Upper lobe of left lung (tissue), 6 donors: ENCODE results near the gene CAT. TPM values are rescaled to one million over a fixed set of nuclear protein-coding genes. Genes with fewer than 3 reads are reported as not detected.
A peak's percentile ranks its signal among the peaks of the same experiment; 100 is the strongest.

ENCODE experiments used
- ATAC-seq, 2 donors: fragments of 200-7000 bp; cut with Tn5 transposase; one replicate each; pipeline ENCODE4 v1.9.1; 2022; ENCODE audit warnings: mild to moderate bottlenecking in 2 of 2, moderate library complexity in 2 of 2; ENCODE audit not compliant: low FRiP score in 2 of 2
- DNase-seq, 2 donors: peaks; one replicate each; pipeline ENCODE4 v3.0.0-alpha.2; 2019 to 2020
- H3K27ac ChIP-seq, 4 donors: fragments of 200-600 bp; sonication (generic); one replicate each; pipeline ENCODE4 v1.5.1; 2016 to 2019
- H3K27me3 ChIP-seq, 4 donors: fragments of 200-600 bp; sonication (generic); one replicate each; pipeline ENCODE4 v1.5.1; 2017 to 2019
- H3K36me3 ChIP-seq, 4 donors: fragments of 200-600 bp; sonication (generic); one replicate each; pipeline ENCODE4 v1.5.1; 2016 to 2019
- H3K4me1 ChIP-seq, 4 donors: fragments of 200-600 bp; sonication (generic); one replicate each; pipeline ENCODE4 v1.5.1; 2018 to 2019
- H3K4me3 ChIP-seq, 4 donors: fragments of 200-600 bp; sonication (generic); one replicate each; pipeline ENCODE4 v1.5.1; 2017 to 2019; ENCODE audit warnings: mild to moderate bottlenecking in 2 of 4, moderate library complexity in 1 of 4
- H3K9me3 ChIP-seq, 4 donors: fragments of 200-600 bp; sonication (generic); one replicate each; pipeline ENCODE4 v1.5.1; 2018 to 2019
- EP300 ChIP-seq, 4 donors: sonication (generic); formaldehyde crosslinking; IDR thresholded peaks; one replicate each; pipeline ENCODE4 v1.5.1; 2017; ENCODE audit warnings: antibody characterized with exemption in 4 of 4, control low read depth in 2 of 4
- POLR2A ChIP-seq, 4 donors: fragments of 450-650 bp; IDR thresholded peaks; one replicate each; pipeline ENCODE4 v1.5.1; 2016 to 2017; ENCODE audit warnings: antibody characterized with exemption in 4 of 4, mild to moderate bottlenecking in 2 of 4
- POLR2AphosphoS5 ChIP-seq, 2 donors: sonication (generic); formaldehyde crosslinking; IDR thresholded peaks; one replicate each; pipeline ENCODE4 v1.5.1; 2017; ENCODE audit warnings: antibody characterized with exemption in 2 of 2
- WGBS, 2 donors: methylation state at CpG; one replicate each; pipeline ENCODE4 v1.1.5; 2017 to 2018; 5-methylcytosine and 5-hydroxymethylcytosine counted together
- total RNA-seq, 6 donors: library from RNA; depleted of rRNA in 4 of 6; stranded (reverse); fragments of >200 nt in 4 of 6; gene quantifications; one replicate each; pipeline versions ENCODE4 v1.1.0 to v1.2.1, GENCODE V29; 2016 to 2021
- TF ChIP-seq, protein P1 (sequence below), 6 experiments: fragments of 450-650 bp in 4 of 6; fragments of 200-600 bp in 2 of 6; sonication (generic) in 2 of 6; IDR thresholded peaks; one replicate each; pipeline ENCODE4 v1.5.1; 2016 to 2019; ENCODE audit warnings: antibody characterized with exemption in 6 of 6
- donor health status: DM: no; HTN: no; CAD: no; lungs with moderate emphysema.
- donor health status: DM: no; HTN: yes; CAD: no; lungs with severe emphysema.

Gene CAT
- total RNA-seq, 6 donors from 2014 or later = 133 to 380 (median 185) TPM

GRCh38 chr11:34510673-34511072 lies 71.9 kb downstream of the CAT start:
- Histone ChIP-seq H3K9me3 (no peaks in the 10 kb centered on the region), H3K27ac (peak overlapping the region in 1 of 4 donors; percentile 65), H3K4me3 (no peak overlapping the region), H3K4me1 (peaks cover 7 to 45% (median 22%) of the 10 kb centered on the region in 4 donors), H3K36me3 (no peaks in the 10 kb centered on the region), H3K27me3 (no peaks in the 10 kb centered on the region)
- ATAC-seq (no peak), DNase-seq (no peak)
- TF ChIP-seq, protein P1, sequence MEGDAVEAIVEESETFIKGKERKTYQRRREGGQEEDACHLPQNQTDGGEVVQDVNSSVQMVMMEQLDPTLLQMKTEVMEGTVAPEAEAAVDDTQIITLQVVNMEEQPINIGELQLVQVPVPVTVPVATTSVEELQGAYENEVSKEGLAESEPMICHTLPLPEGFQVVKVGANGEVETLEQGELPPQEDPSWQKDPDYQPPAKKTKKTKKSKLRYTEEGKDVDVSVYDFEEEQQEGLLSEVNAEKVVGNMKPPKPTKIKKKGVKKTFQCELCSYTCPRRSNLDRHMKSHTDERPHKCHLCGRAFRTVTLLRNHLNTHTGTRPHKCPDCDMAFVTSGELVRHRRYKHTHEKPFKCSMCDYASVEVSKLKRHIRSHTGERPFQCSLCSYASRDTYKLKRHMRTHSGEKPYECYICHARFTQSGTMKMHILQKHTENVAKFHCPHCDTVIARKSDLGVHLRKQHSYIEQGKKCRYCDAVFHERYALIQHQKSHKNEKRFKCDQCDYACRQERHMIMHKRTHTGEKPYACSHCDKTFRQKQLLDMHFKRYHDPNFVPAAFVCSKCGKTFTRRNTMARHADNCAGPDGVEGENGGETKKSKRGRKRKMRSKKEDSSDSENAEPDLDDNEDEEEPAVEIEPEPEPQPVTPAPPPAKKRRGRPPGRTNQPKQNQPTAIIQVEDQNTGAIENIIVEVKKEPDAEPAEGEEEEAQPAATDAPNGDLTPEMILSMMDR (IDR thresholded peaks at IDR 0.05) = no peak
- no peak for TF ChIP-seq EP300 (IDR thresholded peaks at IDR 0.05)
- no peak for TF ChIP-seq POLR2A (IDR thresholded peaks at IDR 0.05)
- TF ChIP-seq POLR2AphosphoS5 (IDR thresholded peaks at IDR 0.05) = no peak
- 87 to 97% methylated on average over 2 of the region's 2 CpGs for WGBS, 2 donors

DNA sequence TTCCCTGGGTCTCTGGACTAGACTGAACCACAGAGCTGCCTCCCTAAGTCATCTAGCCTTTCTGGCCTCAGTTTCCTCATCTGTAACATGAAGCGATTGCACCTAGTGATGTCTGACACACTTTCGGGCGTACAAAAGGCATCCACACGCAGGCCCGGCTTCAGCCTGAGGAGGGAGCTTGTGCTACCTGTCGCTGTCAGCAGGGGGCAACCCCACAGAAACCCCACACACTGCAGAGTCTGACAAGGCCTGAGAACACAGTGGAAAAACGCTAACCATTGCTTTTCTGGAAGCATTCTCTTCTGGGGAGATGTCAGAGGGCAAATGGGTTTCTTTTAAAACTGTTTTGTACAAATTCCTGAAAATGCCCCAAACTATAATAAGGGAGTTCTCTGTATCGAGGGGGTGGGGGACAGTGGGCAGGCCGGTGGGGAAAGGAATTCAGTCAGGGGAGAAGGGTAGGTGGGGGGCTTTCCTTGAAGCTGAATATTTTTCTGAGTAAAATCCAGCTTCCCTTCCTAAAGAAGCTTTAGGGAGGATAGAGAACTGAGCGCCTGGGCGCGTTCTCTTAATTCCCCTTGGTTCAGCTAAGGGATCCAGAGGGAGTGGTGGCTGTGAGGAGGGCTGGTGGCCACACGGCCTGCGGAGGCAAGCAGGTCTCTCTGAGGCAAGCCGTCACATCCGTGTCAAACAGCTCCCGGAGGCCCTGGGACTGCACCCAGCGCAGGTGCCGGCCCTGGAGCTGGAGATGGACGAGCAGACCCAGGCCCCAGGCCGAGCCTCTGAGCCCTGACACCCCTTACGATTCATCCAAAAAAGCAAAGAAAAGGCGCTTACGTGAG lies 74.3 kb downstream of the CAT start:
- Histone ChIP-seq H3K27me3 (no peaks in the 10 kb centered on the region), H3K4me1 (peaks cover 0 to 23% (median 10%) of the 10 kb centered on the region in 4 donors), H3K36me3 (no peaks in the 10 kb centered on the region), H3K27ac (peak overlapping the region in 2 of 4 donors; percentile 76 to 78), H3K9me3 (no peaks in the 10 kb centered on the region), H3K4me3 (peak overlapping the region in 2 of 4 donors; percentile 4 to 15)
- TF ChIP-seq EP300 (IDR thresholded peaks at IDR 0.05) (no peak), POLR2A (IDR thresholded peaks at IDR 0.05) (no peak), POLR2AphosphoS5 (IDR thresholded peaks at IDR 0.05) (no peak)
- TF ChIP-seq, protein P1 (IDR thresholded peaks at IDR 0.05) = peak; percentile 54 to 81 (median 67)
- ATAC-seq (peak; percentile 80 to 92), DNase-seq (peak; percentile 79 to 86)
- WGBS, 2 donors = 61 to 68% methylated on average over 16 to 24 of the region's 24 CpGs

- peak within 1 kb of the TSS in 2 of 4 donors; percentile 4 to 15 for H3K4me3 ChIP-seq
- H3K27ac ChIP-seq = peak within 1 kb of the TSS in 2 of 4 donors; percentile 76 to 78
- TF ChIP-seq POLR2A (IDR thresholded peaks at IDR 0.05) (peak in 1 of 4 donors; percentile 47), POLR2AphosphoS5 (IDR thresholded peaks at IDR 0.05) (peak in 1 of 2 donors; percentile 40), EP300 (IDR thresholded peaks at IDR 0.05) (no peak)
- no peaks in the 10 kb centered on the region for H3K36me3 ChIP-seq
- H3K27me3 ChIP-seq = no peaks in the 10 kb centered on the region
- peak in 1 of 2 donors; percentile 82 for ATAC-seq
- no peaks in the 10 kb centered on the region for H3K9me3 ChIP-seq
- no peak for DNase-seq
- H3K4me1 ChIP-seq = peaks cover 0 to 15% (median 4%) of the 10 kb centered on the region in 4 donors
- 67 to 81% methylated on average over 14 to 17 of the region's 17 CpGs for WGBS, 2 donors
Observed at GRCh38 chr11:34513682-34514449, 75.1 kb downstream of the CAT start, which contains the start of gene ELF5. ELF5 (minus strand) TSS chr11:34513794; CDS start chr11:34505749, 8,045 bp downstream.

- no peak for ATAC-seq
- TF ChIP-seq POLR2A (IDR thresholded peaks at IDR 0.05) (no peak), POLR2AphosphoS5 (IDR thresholded peaks at IDR 0.05) (no peak), EP300 (IDR thresholded peaks at IDR 0.05) (no peak)
- TF ChIP-seq, protein P1 (IDR thresholded peaks at IDR 0.05) = peak in 2 of 6 experiments; percentile 10 to 18
Observed at GRCh38 chr11:34514597-34514996, 75.9 kb downstream of the CAT start.

More at GRCh38 chr11:34514597-34514996, 75.9 kb downstream of the CAT start:
- Histone ChIP-seq H3K27ac (no peak overlapping the region), H3K27me3 (no peaks in the 10 kb centered on the region), H3K36me3 (no peaks in the 10 kb centered on the region), H3K9me3 (no peaks in the 10 kb centered on the region), H3K4me3 (no peak overlapping the region), H3K4me1 (peaks cover 0 to 8% (median under 1%) of the 10 kb centered on the region in 4 donors)
- no peak for DNase-seq
- 83 to 86% methylated on average over 7 of the region's 7 CpGs for WGBS, 2 donors
